Stimulated activated CD4-positive, alpha-beta T cell treated with anti-CD3 and anti-CD28 coated beads, Interleukin-2, amount 100 ng/mL, for 4 hours (primary cell): ENCODE results near the gene ZNF814.
"Not testable (repeated sequence)": the region's sequence is repeated elsewhere in the genome, so short reads cannot be mapped to it uniquely, and the experiment has no call there.

ENCODE experiments used
- DNase-seq: peaks from one replicate; pipeline ENCODE4 v3.0.0-alpha.2; 2020; ENCODE audit warnings: low read depth

Gene ZNF814

DNA sequence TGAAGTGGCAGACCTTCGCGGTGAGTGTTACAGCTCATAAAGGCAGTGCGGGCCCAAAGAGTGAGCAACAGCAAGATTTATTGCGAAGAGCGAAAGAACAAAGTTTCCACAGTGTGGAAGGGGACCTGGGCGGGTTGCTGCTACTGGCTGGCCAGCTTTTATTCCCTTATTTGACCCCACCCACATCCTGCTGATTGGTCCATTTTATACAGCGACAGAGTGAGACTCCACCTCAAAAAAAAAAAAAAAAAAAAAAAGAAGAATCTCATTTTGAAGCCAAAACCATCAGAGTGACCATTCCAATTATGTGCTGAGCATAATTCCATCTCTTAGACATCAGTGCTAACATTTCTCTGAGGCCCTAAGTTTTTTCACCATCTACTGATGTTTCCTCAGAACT is 72.2 kb downstream of the ZNF814 start:
- DNase-seq = no peak

- no peak for DNase-seq
Observed at GRCh38 chr19:57815247-57816075, 73.4 kb downstream of the ZNF814 start.

DNA sequence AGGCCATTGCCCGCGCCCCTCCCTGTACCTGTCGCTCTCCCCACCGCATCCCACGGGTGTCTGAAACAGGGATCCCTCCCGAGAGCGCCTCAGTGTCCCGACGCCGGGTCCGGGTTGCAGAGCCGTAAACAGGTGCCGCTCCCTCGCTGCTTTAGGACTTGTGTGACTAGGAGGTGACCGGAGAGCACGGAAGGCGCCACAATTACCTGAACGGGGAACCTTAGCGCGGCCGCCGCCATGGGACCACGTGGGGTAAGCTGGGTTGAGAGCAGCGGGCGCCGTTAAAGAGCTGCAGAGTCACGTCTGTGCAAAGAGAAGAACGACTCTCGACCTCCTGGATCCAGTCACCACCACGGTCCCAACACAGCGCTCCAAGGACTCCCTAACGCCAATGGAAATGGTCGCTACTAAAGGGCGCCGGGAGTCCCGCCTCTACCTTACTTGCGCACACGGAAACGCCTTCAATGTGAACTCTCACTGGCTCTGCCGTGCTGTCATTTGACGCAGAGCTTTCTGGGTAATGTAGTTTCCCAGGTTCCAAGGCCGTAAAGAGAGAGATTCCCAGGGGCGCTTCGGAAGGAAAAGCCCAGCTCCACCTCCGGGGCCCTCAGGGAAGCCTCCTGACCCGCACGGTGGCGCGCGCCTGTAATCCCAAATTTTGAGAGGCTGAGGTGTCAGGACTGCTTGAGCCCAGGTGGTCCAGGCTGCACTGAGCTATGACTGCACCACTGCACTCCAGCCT is 74.2 kb downstream of the ZNF814 start, which contains the start of gene ZNF552:
Gene ZNF552, minus strand, starts transcription at position 409 of the 742 bp plus-strand sequence. Its CDS starts 170 bp downstream, at position 239.
- DNase-seq = peak; percentile 57

DNA sequence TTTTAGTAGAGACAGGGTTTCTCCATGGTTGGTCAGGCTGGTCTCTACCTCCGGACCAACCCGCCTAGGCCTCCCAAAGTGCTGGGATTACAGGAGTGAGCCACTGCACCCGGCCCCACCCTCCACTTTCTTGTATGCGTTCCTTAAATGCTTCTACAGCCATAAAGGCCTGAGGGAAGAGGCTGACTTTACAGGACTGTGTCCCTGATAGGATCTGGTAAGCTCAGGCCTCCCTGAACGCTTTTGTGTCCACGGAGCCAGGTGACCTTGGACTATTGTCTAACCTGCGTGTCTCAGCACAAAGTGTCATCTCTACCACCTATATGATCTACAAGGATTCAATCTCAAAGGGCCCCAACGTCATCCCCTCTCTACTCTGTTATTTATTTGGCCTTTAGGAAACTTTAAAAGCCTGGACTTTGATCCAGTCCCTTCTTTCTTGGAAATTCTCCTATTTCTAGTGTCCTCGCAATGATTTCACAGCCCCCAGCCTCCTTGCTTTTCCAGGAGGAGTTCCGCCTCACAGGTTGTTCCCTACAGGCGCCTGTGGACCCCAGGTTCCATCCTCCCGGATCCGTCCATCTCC is 74.8 kb downstream of the ZNF814 start:
- no peak for DNase-seq

DNA sequence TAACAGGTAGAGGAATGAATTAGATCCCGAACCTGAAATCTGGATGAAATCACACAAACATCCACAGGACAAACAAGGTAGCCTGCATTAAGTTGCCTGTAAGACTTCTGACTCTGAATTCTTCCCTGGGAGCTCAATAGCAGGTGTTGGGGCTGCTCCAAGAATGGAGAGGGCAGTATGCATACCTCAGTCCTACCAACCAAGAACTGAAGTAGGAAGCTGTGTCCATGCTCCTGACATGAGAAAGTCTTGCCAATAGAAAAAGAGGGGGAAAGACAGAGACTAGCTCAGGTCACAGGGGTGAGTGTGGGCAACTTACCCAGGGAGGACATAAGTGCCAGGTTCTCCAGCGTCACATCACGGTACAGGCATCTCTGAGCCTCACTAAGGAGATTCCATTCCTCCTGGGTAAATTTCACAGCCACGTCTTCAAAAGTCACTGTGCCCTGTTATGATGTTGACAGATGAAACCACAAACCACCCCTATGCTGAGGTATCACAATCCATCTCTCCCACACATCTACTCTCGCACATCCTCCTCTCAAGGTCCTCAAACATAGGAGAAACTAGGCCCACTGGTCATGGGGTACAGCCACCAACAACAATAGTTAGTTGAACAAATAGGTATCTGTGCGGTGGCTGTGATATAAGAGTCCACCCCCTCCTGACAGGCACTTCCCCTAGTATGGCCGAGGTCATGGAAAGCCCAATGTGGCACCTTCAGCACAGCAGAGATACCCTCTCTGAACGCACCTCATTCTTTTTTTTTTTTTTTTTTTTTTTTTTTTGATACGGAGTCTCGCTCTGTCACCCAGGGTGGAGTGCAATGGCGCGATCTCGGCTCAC is 75.6 kb downstream of the ZNF814 start:
- DNase-seq = not testable (repeated sequence)

- DNase-seq = no peak
Observed at GRCh38 chr19:57812226-57812625, 76.6 kb downstream of the ZNF814 start.

DNA sequence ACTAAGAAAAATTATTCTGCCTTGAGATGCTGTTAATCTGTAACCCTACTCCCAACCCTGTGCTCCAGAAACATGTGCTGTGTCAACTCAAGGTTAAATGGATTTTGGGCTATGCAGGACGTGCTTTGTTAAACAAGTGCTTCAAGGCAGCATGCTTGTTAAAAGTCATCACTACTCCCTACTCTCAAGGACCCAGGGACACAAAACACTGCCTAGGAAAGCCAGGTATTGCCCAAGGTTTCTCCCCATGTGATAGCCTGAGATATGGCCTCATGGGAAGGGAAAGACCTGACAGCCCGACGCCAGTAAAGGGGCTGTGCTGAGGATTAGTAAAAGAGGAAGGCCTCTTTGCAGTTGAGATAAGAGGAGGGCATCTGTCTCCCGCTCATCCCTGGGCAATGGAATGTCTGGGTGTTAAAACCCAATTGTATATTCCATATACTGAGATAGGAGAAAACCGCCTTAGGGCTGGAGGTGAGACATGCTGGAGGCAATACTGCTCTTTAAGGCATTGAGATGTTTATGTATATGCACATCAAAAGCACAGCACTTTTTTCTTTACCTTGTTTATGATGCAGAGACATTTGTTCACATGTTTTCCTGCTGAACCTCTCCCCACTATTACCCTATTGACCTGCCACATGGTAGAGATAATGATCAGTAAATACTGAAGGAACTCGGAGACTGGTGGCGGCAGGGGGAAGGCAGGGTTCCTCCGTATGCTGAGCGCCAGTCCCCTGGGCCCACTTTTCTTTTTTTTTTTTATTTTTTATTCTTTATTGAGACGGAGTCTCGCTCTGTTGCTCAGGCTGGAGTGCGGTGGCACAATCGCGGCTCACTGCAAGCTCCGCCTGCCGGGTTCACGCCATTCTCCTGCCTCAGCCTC is 78.2 kb downstream of the ZNF814 start:
- not testable (repeated sequence) for DNase-seq

GRCh38 chr19:57807541-57807940 is 81.3 kb downstream of the ZNF814 start:
- no peak for DNase-seq

DNA sequence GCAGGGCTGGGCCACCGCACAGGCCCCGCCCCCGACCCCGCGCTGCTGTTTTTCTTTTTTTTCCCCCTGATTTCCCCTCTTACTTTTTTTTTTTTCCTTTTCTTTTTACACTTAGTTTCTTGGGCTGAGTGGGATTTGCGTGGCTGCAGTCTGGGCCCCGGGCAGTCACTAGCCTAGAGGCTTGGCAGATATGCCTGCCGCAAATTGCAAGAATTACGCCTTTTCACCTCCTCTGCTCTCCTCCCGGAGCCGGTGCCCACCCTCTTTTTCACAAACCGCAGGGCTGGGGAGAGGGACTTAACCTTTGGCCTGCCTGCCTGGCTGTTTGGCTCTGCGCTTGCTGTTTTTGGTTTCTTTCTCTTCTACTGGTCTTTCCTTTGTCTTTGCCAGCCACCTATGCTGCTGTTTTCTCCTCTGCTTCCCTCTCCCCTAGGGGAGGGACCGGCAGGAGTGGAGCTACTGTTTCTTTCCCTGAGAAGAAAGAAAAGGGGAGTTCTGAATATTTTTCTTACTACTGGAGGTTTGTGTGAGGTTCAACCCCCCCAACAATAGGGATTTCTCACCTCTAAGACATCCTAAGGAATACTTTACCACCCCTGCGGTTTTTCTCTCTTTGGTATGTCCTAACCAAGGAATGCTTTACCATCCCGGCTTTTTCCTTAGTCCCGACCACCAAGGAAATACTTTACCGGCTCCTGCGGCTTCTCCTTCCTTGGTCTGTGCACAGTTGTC is 85.1 kb downstream of the ZNF814 start:
- no peak for DNase-seq

DNA sequence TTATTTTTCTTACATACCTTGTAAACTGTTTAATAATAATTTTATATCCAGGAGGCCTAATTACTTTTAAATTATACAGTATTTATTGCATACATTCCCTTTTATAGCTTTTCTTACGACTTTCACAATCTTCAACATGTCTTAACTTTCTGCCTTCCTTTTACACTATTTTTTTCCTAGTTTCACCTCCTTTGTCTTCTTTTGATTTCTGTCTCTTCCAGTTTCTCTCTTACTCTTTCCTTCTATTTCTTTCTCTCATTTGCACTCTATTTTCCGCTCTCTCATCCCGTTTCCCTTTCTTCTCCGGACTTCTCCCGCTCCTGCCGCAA is 85.6 kb downstream of the ZNF814 start:
- no peak for DNase-seq

GRCh38 chr19:57802269-57802668 is 86.6 kb downstream of the ZNF814 start:
- DNase-seq = no peak

- no peak for DNase-seq
Observed at GRCh38 chr19:57800696-57801095, 88.1 kb downstream of the ZNF814 start.
